Measurements from ENCODE around the gene OMA1.
"Not testable (repeated sequence)": the region's sequence is repeated elsewhere in the genome, so short reads cannot be mapped to it uniquely, and the experiment has no call there.

The OMA1 gene

GRCh38 chr1:58568271-58568860 is 21.8 kb upstream of the OMA1 start:
- no peak overlapping the region for H3K27ac Mint-ChIP-seq
- H3K27me3 Mint-ChIP-seq, result peaks cover 41% of the 10 kb centered on the region
- DNase-seq (no peak), ATAC-seq (no peak)
- no peaks in the 10 kb centered on the region for H3K9me3 Mint-ChIP-seq
- no peaks in the 10 kb centered on the region for H3K36me3 Mint-ChIP-seq (ENCODE audit: low read depth)
- peaks cover 7% of the 10 kb centered on the region for H3K4me1 Mint-ChIP-seq
- no peak overlapping the region for H3K4me3 Mint-ChIP-seq

- H3K4me3 Mint-ChIP-seq, result no peak overlapping the region
- H3K4me1 Mint-ChIP-seq, result no peaks in the 10 kb centered on the region
- no peaks in the 10 kb centered on the region for H3K9me3 Mint-ChIP-seq
- ATAC-seq (no peak), DNase-seq (no peak)
- H3K27ac Mint-ChIP-seq, result no peak overlapping the region
- H3K36me3 Mint-ChIP-seq (ENCODE audit: low read depth), result no peaks in the 10 kb centered on the region
- H3K27me3 Mint-ChIP-seq, result peaks cover 44% of the 10 kb centered on the region
Observed at GRCh38 chr1:58566339-58566738, 19.8 kb upstream of the OMA1 start.

GRCh38 chr1:58563715-58564114 is 17.2 kb upstream of the OMA1 start:
- peaks cover 42% of the 10 kb centered on the region for H3K27me3 Mint-ChIP-seq
- not testable (repeated sequence) for DNase-seq; H3K4me1 Mint-ChIP-seq; H3K27ac Mint-ChIP-seq; ATAC-seq; H3K9me3 Mint-ChIP-seq; H3K4me3 Mint-ChIP-seq; H3K36me3 Mint-ChIP-seq (ENCODE audit: low read depth)

GRCh38 chr1:58561633-58562032 is 15.1 kb upstream of the OMA1 start:
- Mint-ChIP-seq H3K27ac (no peak overlapping the region), H3K27me3 (peaks cover 40% of the 10 kb centered on the region), H3K4me1 (no peaks in the 10 kb centered on the region), H3K9me3 (peaks cover 3% of the 10 kb centered on the region), H3K4me3 (no peak overlapping the region), H3K36me3 (ENCODE audit: low read depth) (peaks cover 1% of the 10 kb centered on the region)
- ATAC-seq (no peak), DNase-seq (no peak)

GRCh38 chr1:58555393-58555792 is 8.9 kb upstream of the OMA1 start:
- H3K36me3 Mint-ChIP-seq (ENCODE audit: low read depth), result peaks cover 1% of the 10 kb centered on the region
- H3K27ac Mint-ChIP-seq, result no peak overlapping the region
- peaks cover 24% of the 10 kb centered on the region for H3K27me3 Mint-ChIP-seq
- no peak for ATAC-seq
- H3K9me3 Mint-ChIP-seq, result peaks cover 3% of the 10 kb centered on the region
- DNase-seq, result no peak
- H3K4me1 Mint-ChIP-seq, result no peaks in the 10 kb centered on the region
- H3K4me3 Mint-ChIP-seq, result no peak overlapping the region

- peaks cover 5% of the 10 kb centered on the region for H3K4me1 Mint-ChIP-seq
- DNase-seq (no peak), ATAC-seq (no peak)
- no peak overlapping the region for H3K27ac Mint-ChIP-seq
- peaks cover 8% of the 10 kb centered on the region for H3K27me3 Mint-ChIP-seq
- no peaks in the 10 kb centered on the region for H3K36me3 Mint-ChIP-seq (ENCODE audit: low read depth)
- no peak overlapping the region for H3K4me3 Mint-ChIP-seq
- H3K9me3 Mint-ChIP-seq, result no peaks in the 10 kb centered on the region
Observed at GRCh38 chr1:58551186-58552140, 4.9 kb upstream of the OMA1 start.

GRCh38 chr1:58549291-58549690 is 2.8 kb upstream of the OMA1 start:
- not testable (repeated sequence) for H3K9me3 Mint-ChIP-seq; H3K36me3 Mint-ChIP-seq (ENCODE audit: low read depth); H3K27ac Mint-ChIP-seq; H3K27me3 Mint-ChIP-seq; H3K4me3 Mint-ChIP-seq; ATAC-seq; DNase-seq
- peaks cover 15% of the 10 kb centered on the region for H3K4me1 Mint-ChIP-seq

GRCh38 chr1:58548371-58548770 is 1.8 kb upstream of the OMA1 start:
- H3K9me3 Mint-ChIP-seq, result no peaks in the 10 kb centered on the region
- no peak for ATAC-seq
- H3K27me3 Mint-ChIP-seq, result no peaks in the 10 kb centered on the region
- peaks cover 21% of the 10 kb centered on the region for H3K4me1 Mint-ChIP-seq
- no peak overlapping the region for H3K4me3 Mint-ChIP-seq
- H3K27ac Mint-ChIP-seq, result no peak overlapping the region
- no peaks in the 10 kb centered on the region for H3K36me3 Mint-ChIP-seq (ENCODE audit: low read depth)
- DNase-seq, result no peak

- peak; percentile 75 for DNase-seq
- Mint-ChIP-seq H3K36me3 (ENCODE audit: low read depth) (no peaks in the 10 kb centered on the region), H3K4me3 (peak overlapping the region; percentile 92), H3K9me3 (no peaks in the 10 kb centered on the region), H3K27ac (peak overlapping the region; percentile 96), H3K27me3 (no peaks in the 10 kb centered on the region), H3K4me1 (peaks cover 27% of the 10 kb centered on the region)
- ATAC-seq, result peak; percentile 69
Observed at GRCh38 chr1:58545591-58546519, 671 bp downstream of the OMA1 start.

- H3K9me3 Mint-ChIP-seq, result no peaks in the 10 kb centered on the region
- peaks cover 27% of the 10 kb centered on the region for H3K4me1 Mint-ChIP-seq
- peaks cover 1% of the 10 kb centered on the region for H3K36me3 Mint-ChIP-seq (ENCODE audit: low read depth)
- DNase-seq, result no peak
- no peaks in the 10 kb centered on the region for H3K27me3 Mint-ChIP-seq
- no peak overlapping the region for H3K4me3 Mint-ChIP-seq
- H3K27ac Mint-ChIP-seq, result no peak overlapping the region
- ATAC-seq, result no peak
Observed at GRCh38 chr1:58543260-58543659, 3.3 kb downstream of the OMA1 start.

- no peak overlapping the region for H3K27ac Mint-ChIP-seq
- ATAC-seq (no peak), DNase-seq (no peak)
- H3K36me3 Mint-ChIP-seq (ENCODE audit: low read depth), result peaks cover 1% of the 10 kb centered on the region
- H3K27me3 Mint-ChIP-seq, result no peaks in the 10 kb centered on the region
- H3K4me1 Mint-ChIP-seq, result peaks cover 14% of the 10 kb centered on the region
- H3K9me3 Mint-ChIP-seq, result no peaks in the 10 kb centered on the region
- H3K4me3 Mint-ChIP-seq, result no peak overlapping the region
Observed at GRCh38 chr1:58539553-58539952, 7.0 kb downstream of the OMA1 start.

GRCh38 chr1:58538821-58539220 is 7.7 kb downstream of the OMA1 start:
- no peaks in the 10 kb centered on the region for H3K27me3 Mint-ChIP-seq
- H3K36me3 Mint-ChIP-seq (ENCODE audit: low read depth), result peaks cover 1% of the 10 kb centered on the region
- H3K9me3 Mint-ChIP-seq, result no peaks in the 10 kb centered on the region
- H3K4me1 Mint-ChIP-seq, result peaks cover 11% of the 10 kb centered on the region
- no peak for ATAC-seq
- H3K27ac Mint-ChIP-seq, result no peak overlapping the region
- DNase-seq, result no peak
- no peak overlapping the region for H3K4me3 Mint-ChIP-seq

- DNase-seq; H3K4me1 Mint-ChIP-seq; H3K4me3 Mint-ChIP-seq; H3K27ac Mint-ChIP-seq; ATAC-seq; H3K27me3 Mint-ChIP-seq; H3K36me3 Mint-ChIP-seq (ENCODE audit: low read depth); H3K9me3 Mint-ChIP-seq: not testable (repeated sequence)
Observed at GRCh38 chr1:58531842-58532241, 14.7 kb downstream of the OMA1 start.

- Mint-ChIP-seq H3K4me3 (no peak overlapping the region), H3K9me3 (no peaks in the 10 kb centered on the region), H3K4me1 (peaks cover 7% of the 10 kb centered on the region), H3K27ac (no peak overlapping the region), H3K36me3 (ENCODE audit: low read depth) (no peaks in the 10 kb centered on the region), H3K27me3 (no peaks in the 10 kb centered on the region)
- ATAC-seq, result no peak
- DNase-seq, result no peak
Observed at GRCh38 chr1:58529284-58529683, 17.2 kb downstream of the OMA1 start.
